GM18519 (cell line): ENCODE data around the gene SF3A1.

ENCODE experiments used
- ATAC-seq: cut with Tn5 transposase; IDR thresholded peaks from one replicate; pipeline ENCODE4 v1.9.1; 2021; ENCODE audit warnings: mild to moderate bottlenecking, moderate library complexity; ENCODE audit not compliant: unreplicated experiment, low FRiP score

The SF3A1 gene

DNA sequence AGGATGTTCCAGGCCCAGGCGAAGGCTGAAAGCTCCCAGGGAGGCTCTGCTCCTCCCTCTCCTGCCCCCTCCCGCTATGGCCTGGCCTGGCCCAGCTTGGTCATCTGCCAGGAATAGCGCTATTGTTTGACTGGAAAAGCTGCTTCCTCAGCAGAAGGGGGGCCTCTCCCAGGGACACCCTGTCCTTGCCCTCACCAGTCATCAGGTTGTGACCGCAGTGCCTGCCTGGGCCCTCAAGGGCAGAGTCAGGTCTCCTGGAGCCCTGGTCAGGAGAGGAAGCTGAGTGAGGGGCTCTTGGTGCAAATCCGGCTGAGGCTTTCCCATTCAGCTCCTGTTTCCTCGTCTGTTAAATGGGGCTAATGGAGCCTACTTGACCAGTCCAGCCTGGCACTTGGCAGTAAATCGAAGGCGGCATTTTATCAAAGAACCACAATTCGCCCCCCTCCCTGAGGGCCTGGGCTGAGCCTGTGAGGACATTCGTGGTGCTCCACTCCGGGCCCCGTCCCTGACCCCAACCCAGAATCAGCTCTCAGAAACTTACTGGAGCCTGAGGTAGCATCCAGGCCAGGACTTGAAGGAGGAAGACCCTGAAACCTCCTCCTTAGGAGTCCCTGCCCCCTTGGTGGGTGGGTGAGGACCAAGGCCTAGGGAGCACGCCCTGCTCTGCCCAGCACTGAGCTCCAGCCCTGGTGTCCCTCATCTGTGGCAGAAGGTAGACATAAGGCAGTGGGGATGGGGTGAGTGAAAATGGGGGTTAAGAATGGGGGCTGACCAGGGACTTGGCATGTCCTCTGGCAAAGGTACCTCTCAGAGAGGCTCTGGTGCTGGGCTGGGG is 65.4 kb downstream of the SF3A1 start:
- ATAC-seq: no peak

DNA sequence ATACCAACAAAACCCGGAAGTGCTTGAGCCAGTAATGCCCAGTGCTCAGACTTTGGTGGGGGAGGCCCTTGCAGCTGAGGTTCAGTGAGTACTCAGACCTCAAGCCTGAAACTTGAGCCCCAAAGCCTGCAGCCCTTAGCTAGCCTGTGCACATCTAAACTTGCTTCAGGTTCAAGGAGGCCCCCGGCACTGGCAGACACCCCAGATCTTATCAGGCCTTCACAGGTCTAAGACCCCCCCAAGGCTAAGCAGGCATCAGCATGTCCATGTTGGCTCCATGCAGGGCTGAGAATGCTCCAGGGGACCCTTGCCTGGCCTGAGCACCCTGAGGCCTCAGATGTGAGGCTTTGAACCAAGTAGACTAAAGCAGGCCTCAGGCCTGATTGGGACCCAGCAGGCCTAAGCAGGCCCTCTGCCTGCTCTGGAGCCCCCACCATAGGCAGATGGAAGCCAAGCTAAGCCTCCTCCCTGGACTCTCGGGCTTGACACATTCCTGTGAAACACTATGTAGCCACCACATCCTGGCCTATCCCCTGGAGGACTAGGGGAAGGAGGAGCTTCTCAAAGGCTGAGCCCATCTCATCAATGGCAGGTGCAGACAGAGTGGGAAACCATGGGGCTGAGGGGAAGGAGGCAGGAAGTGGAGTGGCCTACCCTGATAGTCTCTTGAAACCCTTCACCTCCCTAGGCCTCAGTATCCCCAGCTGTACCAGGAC is 66.2 kb downstream of the SF3A1 start:
- no peak for ATAC-seq

DNA sequence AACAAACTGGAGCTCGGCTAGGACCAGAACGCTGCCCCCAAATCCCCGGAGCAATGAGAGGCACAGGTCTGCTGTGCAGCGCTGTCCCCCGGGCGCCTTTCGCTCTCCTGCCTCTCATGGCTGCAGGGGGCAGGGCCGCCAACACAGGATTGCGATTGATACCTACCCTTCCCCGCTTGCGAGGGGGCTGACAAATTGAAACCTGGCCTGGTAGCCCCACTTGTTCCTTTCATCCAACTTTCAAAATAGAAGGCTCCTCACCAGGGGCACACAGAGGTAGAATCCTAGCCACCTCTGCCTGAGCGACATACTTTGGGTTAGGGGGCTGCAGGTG is 66.7 kb downstream of the SF3A1 start:
- no peak for ATAC-seq

DNA sequence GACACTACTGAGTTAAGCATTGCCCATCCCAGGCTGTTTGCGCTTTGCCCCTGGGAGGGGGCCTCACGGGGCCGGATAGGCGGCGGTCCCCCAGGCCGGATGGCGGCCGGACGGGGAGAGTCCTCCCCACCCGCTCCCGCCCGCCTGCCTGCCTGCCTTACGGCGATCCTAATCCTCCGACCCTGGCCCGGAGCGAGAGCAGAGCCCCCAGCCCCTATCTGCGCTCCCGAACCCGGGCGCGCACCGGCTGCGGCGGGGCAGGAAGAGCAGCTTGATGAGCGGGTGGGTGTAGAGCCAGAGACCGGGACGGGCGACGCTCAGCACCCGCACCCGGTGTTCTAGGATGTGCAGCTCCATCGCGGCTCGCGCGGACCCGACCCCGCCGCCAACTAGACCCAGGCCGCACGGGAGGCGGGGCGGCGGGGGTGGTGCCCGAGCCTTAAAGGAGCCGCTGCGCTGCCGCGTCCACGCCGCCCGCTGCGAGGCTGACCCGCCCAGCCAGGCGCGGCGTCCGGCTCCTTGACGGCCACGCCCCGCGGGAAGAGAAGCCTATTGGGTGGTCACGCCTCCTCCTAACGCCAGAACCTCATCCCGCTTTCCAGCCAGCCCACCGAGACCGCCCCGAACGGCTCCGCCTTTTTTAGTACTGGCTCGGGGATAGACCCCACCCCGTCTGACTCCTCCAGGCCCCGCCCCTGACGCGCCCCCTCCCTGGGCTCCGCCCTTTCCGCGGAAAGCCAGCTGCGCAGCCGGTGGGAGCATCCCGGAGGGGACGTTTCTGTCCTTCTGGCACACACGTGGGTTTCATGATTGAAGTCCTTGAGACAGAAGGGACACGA is 67.3 kb downstream of the SF3A1 start, which contains the start of gene CASTOR1:
CASTOR1 (minus strand) TSS at position 365 of the 839 bp plus-strand sequence; CDS start at position 357, 8 bp downstream.
- ATAC-seq: peak; percentile 39

DNA sequence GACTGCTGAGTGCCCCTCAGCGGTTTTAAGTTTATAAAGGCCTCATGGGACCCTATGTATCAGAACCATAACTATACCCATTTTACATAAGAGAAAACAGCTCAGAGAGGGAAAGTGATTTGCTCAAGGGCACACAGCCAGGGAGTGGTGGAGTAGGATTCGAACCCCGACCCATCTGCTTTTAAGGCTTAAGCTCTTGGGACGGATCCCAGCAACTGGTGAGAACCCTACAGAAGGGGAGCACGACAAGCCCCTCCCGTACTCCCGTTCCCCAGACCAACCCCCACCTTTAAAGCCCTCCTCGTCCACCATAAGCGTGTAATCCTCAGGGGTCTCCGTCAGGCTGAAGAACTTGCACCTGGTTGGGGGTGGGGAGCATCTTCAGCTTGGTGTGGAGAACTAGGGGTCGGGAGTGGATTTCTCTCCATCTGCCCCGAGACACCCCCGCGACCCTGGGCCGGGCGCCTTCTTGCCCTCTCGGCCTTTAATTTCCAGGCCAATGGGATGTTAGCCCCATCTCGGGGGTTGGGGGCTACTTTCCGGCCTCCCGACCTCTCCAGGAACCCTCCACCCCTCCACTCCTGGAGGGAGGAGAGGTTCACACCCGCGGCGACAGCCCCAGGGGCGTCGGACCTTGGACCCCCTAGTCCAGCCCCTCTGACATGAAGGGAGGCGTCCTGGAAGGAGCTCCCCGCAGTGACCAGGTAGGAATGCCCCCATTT is 68.1 kb downstream of the SF3A1 start:
- ATAC-seq: no peak

DNA sequence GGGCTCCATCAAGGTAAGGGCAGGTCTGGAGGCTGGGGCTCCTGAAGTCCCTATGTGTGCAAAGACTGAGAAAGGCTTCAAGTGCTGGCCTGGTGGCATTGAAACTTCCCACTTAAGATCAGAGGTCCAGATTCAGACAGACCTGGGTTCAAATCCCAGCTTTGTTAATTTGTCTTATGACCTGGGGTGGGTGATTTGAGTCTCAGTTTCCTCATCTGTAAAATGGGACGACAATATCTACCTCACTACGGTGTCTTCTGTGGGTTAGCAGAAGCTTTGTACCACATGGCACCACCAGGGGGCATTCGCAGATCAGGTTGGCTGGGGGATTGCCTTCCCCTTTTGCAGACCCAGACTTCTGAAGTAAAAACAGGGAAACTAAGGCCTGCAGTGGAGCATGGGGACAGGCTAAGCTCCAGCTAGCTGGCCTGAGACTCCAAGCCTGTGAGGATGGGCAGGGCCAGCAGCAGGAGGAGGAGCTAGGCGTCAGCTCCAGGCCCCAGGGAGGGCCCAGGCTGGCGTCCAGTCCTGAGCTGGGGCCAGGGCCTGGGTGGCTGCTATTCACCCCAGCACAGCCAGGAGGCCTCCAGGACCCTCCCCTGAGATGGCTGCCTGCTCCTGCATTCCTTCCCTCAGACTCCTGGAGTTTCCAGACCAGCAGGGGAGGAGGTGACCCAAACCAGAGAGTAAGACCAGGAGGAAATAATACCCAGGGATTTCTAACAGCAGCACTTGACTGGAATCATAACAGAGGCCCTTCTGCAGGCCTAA is 68.9 kb downstream of the SF3A1 start:
- ATAC-seq: no peak

DNA sequence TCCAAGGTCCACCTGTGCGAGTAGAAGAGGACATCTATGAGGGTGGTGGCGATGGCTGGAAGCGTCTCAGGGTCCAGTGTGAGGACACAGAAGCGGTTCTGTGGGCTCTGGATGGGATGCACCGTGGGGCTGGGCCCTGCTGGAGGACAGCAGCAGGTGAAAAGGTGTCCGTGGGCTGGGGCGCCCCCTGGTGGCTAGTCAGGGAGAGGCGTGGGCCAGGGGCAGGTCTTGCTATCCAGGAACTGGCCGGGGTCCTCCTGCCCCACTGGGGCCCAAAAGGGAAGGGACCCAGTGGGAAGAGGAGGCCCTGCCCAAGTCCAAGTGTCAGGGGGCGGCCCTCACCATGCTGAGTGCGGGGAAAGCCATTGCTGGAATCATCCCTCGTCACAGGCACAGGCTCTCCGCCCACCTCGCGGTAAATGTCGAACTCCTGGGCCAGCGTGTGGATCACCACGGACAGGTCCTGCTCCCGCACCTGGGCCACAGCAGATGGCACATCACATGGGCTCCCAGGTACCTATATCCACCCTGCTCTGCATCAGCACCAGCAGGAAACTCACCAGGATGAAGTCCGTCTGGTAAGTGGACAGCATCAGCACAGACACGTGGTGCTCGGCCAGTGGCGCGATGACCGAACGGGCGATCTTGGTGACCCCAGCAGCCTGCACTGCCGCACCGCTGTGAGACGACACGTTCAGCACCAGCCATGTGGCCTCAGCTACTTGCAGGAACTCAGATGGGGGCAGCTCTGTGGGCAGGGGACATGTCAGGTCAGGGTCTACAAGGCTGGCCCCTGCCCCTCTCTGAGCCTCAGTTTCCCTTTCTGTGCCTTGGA is 69.7 kb downstream of the SF3A1 start:
- ATAC-seq: no peak

DNA sequence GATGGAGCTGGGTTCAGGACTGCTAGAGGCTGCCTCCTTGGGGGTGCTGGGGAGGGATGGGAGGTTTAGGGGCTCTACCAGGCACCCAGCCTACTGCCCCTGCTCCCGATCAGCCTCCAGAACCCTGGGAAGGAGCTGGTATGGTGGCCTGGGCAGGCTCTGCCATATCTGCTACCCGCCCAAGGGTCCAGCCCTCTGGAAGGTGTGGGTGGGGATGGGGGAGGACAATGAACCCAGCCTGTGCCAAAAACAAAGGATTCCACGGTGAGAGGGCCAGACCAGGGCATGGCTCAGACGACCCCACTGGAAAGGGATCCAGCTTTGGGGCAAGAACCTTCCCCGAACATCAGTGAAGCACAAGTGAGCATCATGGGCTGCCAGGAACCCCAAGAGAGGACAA is 70.4 kb downstream of the SF3A1 start:
- no peak for ATAC-seq

DNA sequence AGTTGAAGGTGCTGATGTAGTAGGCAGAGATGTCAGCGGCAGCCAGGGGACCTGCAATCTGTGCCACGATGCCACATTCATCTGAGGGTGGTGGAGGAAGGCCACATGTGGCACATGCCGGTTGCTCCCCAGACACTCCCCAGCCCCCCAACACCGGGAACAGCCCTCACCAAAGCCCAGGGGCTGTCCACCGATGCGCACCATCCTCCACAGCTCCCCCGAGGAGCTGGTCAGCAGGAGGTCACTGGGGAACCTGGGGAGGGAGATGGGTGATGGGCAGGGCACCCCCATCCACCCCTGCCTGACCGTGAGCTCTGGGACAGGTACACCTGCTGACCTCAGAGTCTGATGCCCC is 70.9 kb downstream of the SF3A1 start:
- ATAC-seq: no peak

DNA sequence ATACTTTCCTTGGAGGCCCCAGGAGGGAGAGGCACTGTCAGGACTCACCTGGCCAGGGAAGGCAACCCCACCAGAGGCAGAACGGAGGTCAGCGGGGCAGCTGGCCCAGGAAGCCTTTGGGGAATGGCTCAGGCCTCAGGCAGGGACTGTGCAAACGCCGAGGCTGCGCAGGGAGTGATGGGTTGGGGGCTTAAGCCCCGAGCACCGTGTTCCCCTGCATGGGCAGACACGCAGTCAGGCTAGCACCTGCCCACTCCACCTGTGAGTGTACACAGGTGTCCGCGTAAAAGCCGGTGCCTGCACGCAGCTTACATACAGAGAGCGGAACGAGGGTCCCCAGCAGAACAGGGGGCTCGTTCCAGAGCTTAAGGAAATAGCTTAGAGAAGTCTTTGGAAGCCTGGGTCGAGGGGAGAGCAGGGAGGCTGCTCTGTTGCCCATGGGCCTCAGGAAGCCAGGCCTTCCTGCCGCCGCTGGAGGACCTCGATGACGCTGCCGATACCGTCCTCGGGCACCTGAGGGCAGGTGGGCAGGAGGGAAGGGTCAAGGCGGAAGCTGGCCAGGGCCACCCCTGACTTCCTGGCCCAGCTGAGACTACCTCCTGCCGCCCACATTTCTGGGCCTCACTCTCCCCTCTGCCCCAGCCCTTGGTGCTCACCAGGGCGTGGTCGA is 71.4 kb downstream of the SF3A1 start:
- ATAC-seq: no peak

DNA sequence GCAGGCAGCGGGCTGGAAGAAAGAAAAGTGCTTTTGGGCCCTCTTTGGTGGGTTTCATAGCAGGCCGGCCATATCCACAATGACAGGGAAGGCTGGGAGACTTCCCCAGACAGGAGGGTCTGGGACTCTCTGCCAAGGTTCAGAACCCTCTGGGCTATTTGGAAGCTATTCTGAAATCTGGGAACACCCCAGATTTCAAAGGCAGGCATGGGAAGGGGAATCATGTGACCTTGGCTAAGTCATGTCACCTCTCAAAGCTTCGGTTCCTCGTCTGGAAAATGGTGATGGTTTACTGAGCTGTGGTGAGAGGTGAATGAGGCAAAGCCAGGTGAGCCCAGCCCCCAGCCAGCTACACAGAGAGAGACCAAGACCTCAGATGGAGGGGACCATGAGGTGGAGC is 72.0 kb downstream of the SF3A1 start:
- no peak for ATAC-seq

DNA sequence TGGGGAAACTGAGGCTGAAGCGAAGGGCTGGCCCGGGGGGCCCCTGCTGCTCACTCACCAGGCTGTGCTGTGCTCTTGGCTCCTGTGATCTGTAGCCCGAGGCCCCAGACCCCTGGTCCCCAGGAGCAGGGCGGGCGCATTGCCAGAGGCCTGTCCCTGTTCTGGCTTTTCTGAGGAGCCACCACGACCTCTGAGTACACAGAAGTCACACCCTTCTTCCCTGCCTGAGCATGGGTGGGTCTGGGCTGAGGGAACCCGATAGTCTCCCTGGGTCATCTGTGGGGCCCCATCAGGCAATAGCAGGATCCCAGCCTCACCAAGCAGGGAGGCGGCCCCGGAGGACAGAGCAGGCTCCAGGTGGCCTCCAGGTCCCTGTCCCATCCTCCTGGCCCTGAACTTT is 72.5 kb downstream of the SF3A1 start:
- ATAC-seq: no peak

DNA sequence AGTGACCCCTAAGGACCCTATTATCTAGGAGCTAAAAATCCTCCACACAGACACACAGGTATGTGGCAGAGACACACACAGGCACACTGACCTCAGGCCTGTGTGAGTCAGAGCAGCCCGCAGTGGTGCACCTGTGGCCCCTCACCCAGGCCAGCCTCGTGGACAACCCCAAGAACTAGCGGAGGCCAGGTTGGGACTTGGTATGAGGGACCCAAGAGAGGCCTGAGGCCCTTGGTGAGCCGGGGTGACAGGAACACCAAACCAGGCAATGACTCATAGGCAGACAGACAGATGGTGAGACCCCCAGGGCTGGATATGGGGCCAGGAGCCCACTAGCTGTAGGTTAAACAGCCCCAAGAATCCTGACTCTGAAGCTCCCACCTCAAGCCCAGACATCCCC is 73.4 kb downstream of the SF3A1 start:
- ATAC-seq: no peak

DNA sequence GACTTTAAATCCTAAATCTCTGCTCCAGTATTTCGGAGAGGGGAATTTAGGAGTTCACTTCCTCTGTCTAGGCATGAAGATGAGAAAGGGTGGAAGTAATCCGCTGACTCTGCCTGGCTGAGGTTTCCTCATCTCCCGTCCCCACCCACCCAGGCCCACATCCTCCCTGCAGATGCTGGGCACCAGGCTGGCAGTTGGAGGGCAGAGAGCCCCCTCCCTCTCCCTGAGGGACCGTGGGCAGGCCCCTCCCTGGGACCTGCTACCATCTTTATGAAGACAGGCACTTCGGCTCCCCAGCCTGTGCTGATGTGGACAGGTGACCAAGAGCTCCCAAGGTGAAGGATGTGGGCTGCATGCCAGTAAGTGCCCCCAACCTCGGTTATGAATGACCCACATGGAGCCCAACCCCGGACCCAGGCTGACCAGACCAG is 74.1 kb downstream of the SF3A1 start:
- no peak for ATAC-seq
